HUES64 (cell line): ENCODE results near the gene COX7C. TPM values are rescaled to one million over a fixed set of nuclear protein-coding genes. Genes with fewer than 3 reads are reported as not detected.
"Not testable (repeated sequence)": the region's sequence is repeated elsewhere in the genome, so short reads cannot be mapped to it uniquely, and the experiment has no call there.

Source experiments
- H3K27ac ChIP-seq: 2 replicates; pipeline ENCODE4 v1.7.0; 2013; ENCODE audit warnings: low read depth, low read length, inconsistent platforms
- H3K27me3 ChIP-seq: 2 replicates; pipeline ENCODE4 v1.6.1; 2013; ENCODE audit warnings: mild to moderate bottlenecking, low read length; ENCODE audit not compliant: insufficient read depth
- H3K36me3 ChIP-seq: 2 replicates; pipeline ENCODE4 v1.6.1; 2013; ENCODE audit warnings: mild to moderate bottlenecking, low read length; ENCODE audit not compliant: insufficient read depth
- H3K4me1 ChIP-seq: 2 replicates; pipeline ENCODE4 v1.6.1; 2013; ENCODE audit warnings: mild to moderate bottlenecking, low read length, moderate library complexity; ENCODE audit not compliant: insufficient read depth
- H3K4me3 ChIP-seq: 2 replicates; pipeline ENCODE4 v1.5.1; 2013; ENCODE audit warnings: mild to moderate bottlenecking, low read length, moderate library complexity
- H3K9ac ChIP-seq: 2 replicates; pipeline ENCODE4 v1.6.1; 2013; ENCODE audit warnings: mild to moderate bottlenecking, low read depth, low read length
- H3K9me3 ChIP-seq: 2 replicates; pipeline ENCODE4 v1.6.1; 2013; ENCODE audit warnings: low read depth, low read length; ENCODE audit not compliant: insufficient read depth
- WGBS: fragments of 150-250, 120-280 bp; methylation state at CpG from one replicate; pipeline ENCODE4 v1.1.7; 2013; ENCODE audit warnings: missing lambda C conversion rate; 5-methylcytosine and 5-hydroxymethylcytosine counted together
- polyA plus RNA-seq, 2 experiments: library from polyadenylated mRNA; stranded (reverse); fragments of 50-300 nt; gene quantifications; one replicate each; pipeline ENCODE4 v1.2.3, GENCODE V29; 2013

COX7C gene
- 708 TPM for polyA plus RNA-seq (2013, experiment 1 of 2)
- 797 TPM for polyA plus RNA-seq (2013, experiment 2 of 2)

- peaks cover 10% of the 10 kb centered on the region for H3K4me1 ChIP-seq
- H3K9me3 ChIP-seq: no peaks in the 10 kb centered on the region
- peak within 1 kb of the TSS; percentile 91 for H3K4me3 ChIP-seq
- 1% methylated on average over 40 of the region's 41 CpGs for WGBS
- no peaks in the 10 kb centered on the region for H3K27me3 ChIP-seq
- peak within 1 kb of the TSS; percentile 97 for H3K9ac ChIP-seq
- H3K27ac ChIP-seq: peak within 1 kb of the TSS; percentile 90
- peaks cover 38% of the 10 kb centered on the region for H3K36me3 ChIP-seq
Measured at GRCh38 chr5:86617756-86618576, at the start of gene COX7C. Gene COX7C, plus strand, starts transcription at chr5:86617941. Its CDS starts 115 bp downstream, at chr5:86618056.

DNA sequence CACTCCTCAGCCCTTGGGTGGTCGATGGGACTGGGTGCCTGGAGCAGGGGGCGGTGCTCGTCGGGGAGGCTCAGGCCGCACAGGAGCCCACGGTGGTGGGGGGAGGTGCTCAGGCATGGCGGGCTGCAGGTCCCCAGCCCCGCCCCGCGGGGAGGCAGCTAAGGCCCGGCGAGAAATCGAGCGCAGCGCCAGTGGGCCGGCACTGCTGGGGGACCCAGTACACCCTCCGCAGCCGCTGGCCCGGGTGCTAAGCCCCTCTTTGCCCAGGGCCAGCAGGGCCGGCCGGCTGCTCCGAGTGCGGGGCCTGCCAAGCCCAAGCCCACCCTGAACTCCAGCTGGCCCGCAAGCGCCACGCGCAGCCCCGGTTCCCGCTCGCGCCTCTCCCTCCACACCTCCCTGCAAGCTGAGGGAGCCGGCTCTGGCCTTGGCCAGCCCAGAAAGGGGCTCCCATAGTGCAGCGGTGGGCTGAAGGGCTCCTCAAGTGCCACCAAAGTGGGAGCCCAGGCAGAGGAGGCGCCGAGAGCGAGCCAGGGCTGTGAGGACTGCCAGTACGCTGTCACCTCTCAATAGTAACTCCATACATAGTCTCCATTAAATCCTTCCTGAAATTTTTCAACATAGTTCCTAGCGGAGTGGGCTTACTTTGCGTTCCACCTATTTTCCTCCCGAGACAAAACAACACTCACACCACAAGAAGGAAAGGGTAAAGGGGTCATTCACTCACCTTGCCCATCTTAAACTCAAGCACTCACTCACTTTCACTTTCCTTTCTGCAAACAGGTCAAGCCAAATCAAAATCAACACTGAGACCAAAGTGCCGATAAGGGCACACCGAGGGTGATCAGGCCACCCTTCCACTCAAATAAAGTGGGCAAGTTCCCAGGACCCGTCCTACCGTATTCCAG, 48.0 kb upstream of the COX7C start:
- H3K27ac ChIP-seq, H3K36me3 ChIP-seq, H3K4me1 ChIP-seq, H3K9ac ChIP-seq, H3K4me3 ChIP-seq, H3K9me3 ChIP-seq, H3K27me3 ChIP-seq: not testable (repeated sequence)
- WGBS: 97% methylated on average over 44 of the region's 44 CpGs

DNA sequence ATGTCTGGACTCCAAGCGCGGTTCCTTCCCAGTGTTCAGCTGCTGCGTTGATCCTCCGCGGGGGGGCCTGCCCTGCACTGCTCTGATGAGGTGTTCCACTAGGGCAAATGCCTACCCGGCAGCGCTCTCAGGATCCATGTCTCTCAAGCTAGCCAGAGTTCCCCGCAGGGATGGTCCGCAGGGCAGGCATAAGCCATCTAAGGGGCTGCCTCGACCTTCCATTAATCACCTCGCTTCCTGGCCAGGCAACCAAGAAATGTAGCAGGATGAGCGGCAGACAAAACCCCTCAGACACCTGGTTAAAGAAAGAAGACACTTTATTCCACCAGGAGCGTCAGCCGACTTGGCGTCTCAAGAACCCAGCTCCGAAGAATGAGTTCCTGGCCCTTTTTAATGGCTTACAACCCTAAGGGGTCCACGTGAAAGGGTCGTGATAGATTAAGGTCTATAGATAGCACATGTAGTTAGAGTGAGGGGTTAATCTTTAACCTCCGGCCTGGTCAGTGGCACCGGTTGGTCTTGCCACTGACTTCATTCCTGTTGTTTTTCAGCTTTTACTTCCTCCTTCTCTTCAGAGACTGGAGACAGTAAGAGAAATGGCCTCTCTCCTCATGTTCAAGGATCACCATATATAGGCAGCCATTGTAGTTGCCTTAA, 47.2 kb upstream of the COX7C start:
- no peak overlapping the region for H3K4me3 ChIP-seq
- no peaks in the 10 kb centered on the region for H3K9me3 ChIP-seq
- WGBS: 93% methylated on average over 20 of the region's 20 CpGs
- H3K27ac ChIP-seq: no peak overlapping the region
- no peaks in the 10 kb centered on the region for H3K4me1 ChIP-seq
- H3K36me3 ChIP-seq: no peaks in the 10 kb centered on the region
- no peaks in the 10 kb centered on the region for H3K27me3 ChIP-seq
- H3K9ac ChIP-seq: no peak overlapping the region

DNA sequence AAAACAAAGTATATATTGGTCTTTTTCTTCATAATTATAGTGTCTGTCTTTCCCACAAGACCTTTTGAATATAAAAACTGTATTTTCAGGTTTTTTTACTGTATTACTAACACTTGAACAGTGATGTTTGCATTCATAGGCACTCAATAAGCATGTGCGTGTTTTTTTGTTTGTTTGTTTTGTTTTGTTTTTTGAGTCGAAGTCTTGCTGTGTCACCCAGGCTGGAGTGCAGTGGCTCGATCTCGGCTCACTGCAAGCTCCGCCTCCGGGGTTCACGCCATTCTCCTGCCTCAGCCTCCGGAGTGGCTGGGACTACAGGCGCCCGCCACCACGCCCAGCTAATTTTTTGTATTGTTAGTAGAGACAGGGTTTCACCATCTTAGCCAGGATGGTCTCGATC, 46.6 kb upstream of the COX7C start:
- H3K9me3 ChIP-seq, H3K27ac ChIP-seq, H3K36me3 ChIP-seq, H3K27me3 ChIP-seq, H3K4me3 ChIP-seq, H3K4me1 ChIP-seq, H3K9ac ChIP-seq: not testable (repeated sequence)
- 99% methylated on average over 12 of the region's 12 CpGs for WGBS

DNA sequence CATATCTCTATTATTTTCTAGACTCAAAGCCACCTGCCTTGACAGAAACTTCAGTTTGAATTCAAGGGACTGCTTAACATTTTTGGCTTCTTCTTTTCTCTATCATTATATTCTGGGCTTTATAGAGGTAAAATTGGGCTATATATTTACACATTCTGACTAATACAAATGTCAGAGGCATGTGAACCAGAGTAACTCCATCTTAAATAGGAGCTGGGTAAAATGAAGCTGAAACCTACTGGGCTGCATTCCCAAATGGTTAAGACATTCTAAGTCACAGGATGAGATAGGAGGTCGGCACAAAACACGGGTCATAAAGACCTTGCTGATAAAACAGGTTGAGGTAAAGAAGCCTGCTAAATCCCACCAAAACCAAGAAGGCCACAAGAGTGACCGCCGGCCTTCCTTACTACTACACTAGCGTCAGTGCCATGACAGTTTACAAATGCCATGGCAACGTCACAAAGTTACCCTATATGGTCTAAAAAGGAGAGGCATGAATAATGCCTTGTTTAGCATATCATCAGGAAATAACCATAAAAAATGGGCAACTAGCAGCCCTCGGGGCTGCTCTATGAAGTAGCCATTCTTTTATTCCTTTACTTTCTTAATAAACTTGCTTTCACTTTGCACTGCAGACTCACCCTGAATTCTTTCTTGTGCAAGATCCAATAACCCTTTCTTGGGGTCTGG, 44.8 kb upstream of the COX7C start:
- Histone ChIP-seq H3K4me1 (no peaks in the 10 kb centered on the region), H3K9ac (no peak overlapping the region), H3K27ac (no peak overlapping the region), H3K36me3 (no peaks in the 10 kb centered on the region), H3K27me3 (no peaks in the 10 kb centered on the region), H3K4me3 (no peak overlapping the region), H3K9me3 (no peaks in the 10 kb centered on the region)
- 87% methylated on average over 7 of the region's 7 CpGs for WGBS

- 90% methylated on average over 3 of the region's 3 CpGs for WGBS
Measured at GRCh38 chr5:86579502-86579901, 38.2 kb upstream of the COX7C start.

DNA sequence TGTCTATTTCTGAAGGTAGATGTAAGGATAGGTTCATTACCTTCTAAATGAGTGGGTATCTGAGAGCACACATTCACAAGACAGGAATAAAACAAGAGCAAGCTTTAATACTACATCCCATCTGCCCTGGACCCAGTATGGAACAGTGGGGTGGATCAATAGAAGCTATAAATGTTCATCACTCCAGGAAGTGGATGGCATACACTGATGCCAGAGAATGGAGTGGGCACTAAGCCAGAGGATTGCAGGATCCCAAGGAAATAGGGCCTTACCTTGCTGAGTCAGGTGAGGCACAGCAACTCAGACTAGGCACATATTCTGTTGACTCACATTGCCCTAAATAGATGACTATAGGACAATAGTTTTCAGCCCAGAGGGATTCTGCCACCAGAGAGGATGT, 21.3 kb upstream of the COX7C start:
- no peak overlapping the region for H3K9ac ChIP-seq
- no peak overlapping the region for H3K27ac ChIP-seq
- no peak overlapping the region for H3K4me3 ChIP-seq
- H3K9me3 ChIP-seq: no peaks in the 10 kb centered on the region
- peaks cover 12% of the 10 kb centered on the region for H3K4me1 ChIP-seq
- no peaks in the 10 kb centered on the region for H3K27me3 ChIP-seq
- no peaks in the 10 kb centered on the region for H3K36me3 ChIP-seq

More at GRCh38 chr5:86579502-86579901, 38.2 kb upstream of the COX7C start:
- no peak overlapping the region for H3K4me3 ChIP-seq
- no peak overlapping the region for H3K9ac ChIP-seq
- no peaks in the 10 kb centered on the region for H3K4me1 ChIP-seq
- no peak overlapping the region for H3K27ac ChIP-seq
- H3K27me3 ChIP-seq: no peaks in the 10 kb centered on the region
- no peaks in the 10 kb centered on the region for H3K36me3 ChIP-seq
- peaks cover 3% of the 10 kb centered on the region; the same call in 1 of the 2 replicates for H3K9me3 ChIP-seq

DNA sequence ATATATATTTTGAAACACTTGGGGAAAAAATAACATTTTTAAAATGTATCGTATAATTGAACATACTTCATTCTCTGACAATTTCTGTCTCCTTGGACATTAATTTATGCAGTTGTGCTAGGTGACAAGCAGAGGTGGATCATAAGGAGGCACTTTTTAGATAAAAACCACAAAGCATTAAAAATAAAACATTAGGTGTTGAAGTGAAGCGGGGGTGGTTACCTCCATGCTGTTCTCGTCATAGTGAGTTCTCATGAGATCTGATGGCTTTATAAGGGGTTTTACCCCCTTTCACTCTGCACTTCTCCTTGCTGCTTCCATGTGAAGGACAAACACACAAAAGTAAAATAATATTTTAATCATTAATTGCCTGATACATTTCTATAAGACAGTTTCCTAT, 11.9 kb upstream of the COX7C start:
- H3K9me3 ChIP-seq: no peaks in the 10 kb centered on the region
- H3K4me1 ChIP-seq: no peaks in the 10 kb centered on the region
- H3K36me3 ChIP-seq: no peaks in the 10 kb centered on the region
- WGBS: 100% methylated on average over 1 of the region's 3 CpGs
- no peak overlapping the region for H3K9ac ChIP-seq
- H3K27me3 ChIP-seq: no peaks in the 10 kb centered on the region
- no peak overlapping the region for H3K27ac ChIP-seq
- H3K4me3 ChIP-seq: no peak overlapping the region

DNA sequence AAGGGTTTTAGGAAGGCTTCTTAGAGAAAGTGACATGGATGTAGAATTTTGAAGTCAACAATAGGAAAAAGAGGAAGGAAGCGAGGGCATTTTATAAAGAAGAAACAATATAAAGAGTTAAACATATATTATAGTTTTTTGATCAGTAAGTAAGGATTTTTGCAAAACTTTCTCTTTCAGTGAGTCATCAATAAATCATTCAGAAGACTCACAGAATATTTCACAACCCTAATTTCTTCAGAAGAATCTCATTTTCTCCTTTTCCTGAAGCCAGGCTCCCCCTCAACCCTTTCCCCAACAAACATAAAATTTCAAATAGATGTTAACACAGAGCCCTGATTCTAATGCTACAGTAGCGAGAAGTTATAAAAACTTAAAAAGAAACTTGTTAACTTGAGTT, 4.3 kb upstream of the COX7C start:
- 100% methylated on average over 1 of the region's 2 CpGs for WGBS
- Histone ChIP-seq H3K4me1 (0 out of 2 replicates have a peak, but pooled peaks cover 4% of the 10 kb centered on the region), H3K9me3 (no peaks in the 10 kb centered on the region), H3K27me3 (no peaks in the 10 kb centered on the region), H3K27ac (no peak overlapping the region), H3K4me3 (no peak overlapping the region), H3K9ac (no peak overlapping the region), H3K36me3 (no peaks in the 10 kb centered on the region)

GRCh38 chr5:86617309-86617755, 409 bp upstream of the COX7C start:
- no peak overlapping the region for H3K9ac ChIP-seq
- peaks cover 10% of the 10 kb centered on the region for H3K4me1 ChIP-seq
- H3K4me3 ChIP-seq: no peak overlapping the region; the same call in 1 of the 2 replicates
- H3K9me3 ChIP-seq: no peaks in the 10 kb centered on the region
- H3K27ac ChIP-seq: no peak overlapping the region
- 72% methylated on average over 4 of the region's 6 CpGs for WGBS
- peaks cover 35% of the 10 kb centered on the region for H3K36me3 ChIP-seq
- no peaks in the 10 kb centered on the region for H3K27me3 ChIP-seq
